Fibroblast of mammary gland (primary cell): Measurements from ENCODE around the gene CLEC1B.

Source experiments
- DNase-seq: peaks from one replicate; pipeline ENCODE4 v3.0.0-alpha.2; 2010; ENCODE audit warnings: low read depth
- H3K4me3 ChIP-seq: 2 replicates; pipeline ENCODE4 v1.5.1; 2011; ENCODE audit warnings: low read depth, mild to moderate bottlenecking, low read length, moderate library complexity; ENCODE audit not compliant: control insufficient read depth
- CTCF ChIP-seq: conservative IDR thresholded peaks from 2 replicates; pipeline ENCODE4 v1.5.1; 2011; ENCODE audit warnings: low read depth, low read length, inconsistent platforms; ENCODE audit not compliant: control insufficient read depth, insufficient read depth

The CLEC1B gene

GRCh38 chr12:9999016-9999415, at the start of gene CLEC1B:
TSS of gene CLEC1B (minus strand) at chr12:9999121. CDS start at chr12:9999100, 21 bp downstream.
- TF ChIP-seq CTCF: no peak
- no peak for DNase-seq
- no peak within 1 kb of the TSS for H3K4me3 ChIP-seq

- DNase-seq: no peak
- H3K4me3 ChIP-seq: no peak overlapping the region
- no peak for TF ChIP-seq CTCF
Observed at GRCh38 chr12:10048526-10048925, 49.6 kb upstream of the CLEC1B start.

- no peak for TF ChIP-seq CTCF
- no peak overlapping the region for H3K4me3 ChIP-seq
- no peak for DNase-seq
Observed at GRCh38 chr12:10042167-10042566, 43.2 kb upstream of the CLEC1B start.

- H3K4me3 ChIP-seq: no peak overlapping the region
- TF ChIP-seq CTCF: peak; percentile 39
- peak; percentile 13 for DNase-seq
Observed at GRCh38 chr12:10033783-10034545, 35.0 kb upstream of the CLEC1B start.

GRCh38 chr12:10031771-10032175, 32.9 kb upstream of the CLEC1B start:
- no peak for TF ChIP-seq CTCF
- no peak overlapping the region for H3K4me3 ChIP-seq
- DNase-seq: peak; percentile 38

- TF ChIP-seq CTCF: no peak
- H3K4me3 ChIP-seq: no peak overlapping the region
- peak; percentile 5 for DNase-seq
Observed at GRCh38 chr12:10031321-10031720, 32.4 kb upstream of the CLEC1B start.
